Stimulated activated effector memory CD8-positive, alpha-beta T cell treated with anti-CD3 and anti-CD28 coated beads, Interleukin-12 subunit alpha, Interleukin-12 subunit beta, amount 100 ng/mL, for 72 hours (primary cell): Measurements from ENCODE around the gene CENPVL2.
"Not testable (repeated sequence)": the region's sequence is repeated elsewhere in the genome, so short reads cannot be mapped to it uniquely, and the experiment has no call there.

Source experiments
- ATAC-seq: fragments of 150-1000 bp; cut with Tn5 transposase; 2 replicates; pipeline ENCODE4 v1.10.0; 2021
- DNase-seq, 2 donors: peaks; one replicate each; pipeline ENCODE4 v3.0.0; 2021 to 2022; ENCODE audit warnings: low spot score in 2 of 2
- H3K27ac Mint-ChIP-seq: one replicate; pipeline ENCODE4 v1.8.0; 2022; ENCODE audit warnings: mild to moderate bottlenecking, mixed read lengths
- H3K36me3 Mint-ChIP-seq: one replicate; pipeline ENCODE4 v1.8.0; 2022; ENCODE audit warnings: mild to moderate bottlenecking, mixed read lengths
- H3K4me1 Mint-ChIP-seq: one replicate; pipeline ENCODE4 v1.8.0; 2022; ENCODE audit warnings: mixed read lengths
- H3K4me3 Mint-ChIP-seq: one replicate; pipeline ENCODE4 v1.8.0; 2022; ENCODE audit warnings: mild to moderate bottlenecking, mixed read lengths
- H3K9me3 Mint-ChIP-seq: one replicate; pipeline ENCODE4 v1.8.0; 2022; ENCODE audit warnings: mixed read lengths

CENPVL2 gene

DNA sequence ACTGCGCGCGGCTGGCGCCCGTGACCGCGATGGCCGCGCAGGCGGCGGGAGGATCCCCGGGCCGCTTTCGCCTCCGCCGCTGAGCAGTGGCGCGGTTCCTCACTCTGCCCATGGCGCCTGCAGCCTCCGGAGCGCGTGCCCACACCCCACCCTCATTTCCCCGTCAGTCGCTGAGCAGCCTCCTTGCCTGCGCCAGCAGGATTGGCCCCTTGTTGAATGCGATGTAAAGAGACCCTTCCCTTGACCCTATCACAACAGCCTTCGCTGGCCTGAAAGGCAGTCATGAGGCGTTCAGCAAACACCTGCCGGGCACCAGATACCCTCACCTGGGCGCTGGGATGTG, at the start of gene CENPVL2:
Gene CENPVL2, minus strand, starts transcription at position 112 of the 343 bp plus-strand sequence. Its CDS starts 0 bp downstream, at position 112.
- not testable (repeated sequence) for H3K36me3 Mint-ChIP-seq, ATAC-seq, DNase-seq, H3K27ac Mint-ChIP-seq, H3K9me3 Mint-ChIP-seq, H3K4me1 Mint-ChIP-seq, H3K4me3 Mint-ChIP-seq

DNA sequence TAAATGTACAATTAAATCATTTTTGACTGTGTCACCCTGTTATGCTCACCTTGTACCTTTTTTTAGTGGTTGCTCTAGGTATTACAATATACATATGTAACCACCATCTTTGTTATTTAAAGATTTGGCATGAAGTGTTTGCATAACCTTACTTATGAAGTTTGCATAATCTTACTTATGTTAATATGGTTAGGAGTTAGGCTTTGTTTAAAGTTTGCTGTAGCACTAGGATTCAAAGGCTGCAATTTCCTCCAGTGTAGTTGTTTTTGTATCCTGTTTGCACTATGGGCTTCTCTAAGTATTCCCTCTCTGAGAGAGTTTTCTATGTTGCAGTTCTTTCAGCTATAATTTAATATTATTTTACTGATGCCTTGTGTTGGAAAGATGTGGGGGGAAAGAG, 45.6 kb upstream of the CENPVL2 start:
- Mint-ChIP-seq H3K9me3 (no peaks in the 10 kb centered on the region), H3K4me1 (no peaks in the 10 kb centered on the region)

DNA sequence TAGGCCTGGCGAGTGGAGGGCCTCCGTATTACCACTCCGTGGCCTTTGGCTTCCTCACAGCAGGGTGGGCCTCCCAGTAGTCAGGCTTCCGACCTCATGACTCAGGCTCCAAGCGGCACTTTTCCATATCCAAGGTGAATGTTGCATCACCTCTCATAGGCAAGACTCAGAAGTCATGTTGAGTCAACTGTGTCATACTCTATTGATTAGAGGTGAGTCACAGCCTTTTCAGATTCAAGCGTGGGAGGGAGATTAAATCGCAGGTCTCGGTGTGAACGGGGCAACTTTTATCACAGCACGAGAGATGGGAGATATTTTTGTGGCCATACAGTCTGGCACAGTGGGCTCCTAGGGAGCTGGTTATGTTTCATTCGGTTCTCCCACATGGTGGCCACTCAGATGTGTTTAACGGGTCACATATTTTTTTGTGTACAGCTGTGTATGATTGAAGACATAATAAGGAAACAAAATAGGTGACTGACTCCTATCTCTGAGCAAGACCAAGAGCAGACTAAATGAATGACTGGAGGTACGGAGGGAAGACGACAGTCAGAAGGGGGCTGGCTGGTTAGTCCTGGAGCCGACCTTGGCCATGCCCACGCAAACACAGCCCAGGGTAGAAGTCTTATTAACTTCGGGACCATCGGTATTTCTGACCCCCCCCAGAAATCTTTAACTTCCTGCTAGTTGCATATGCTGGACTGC, 30.5 kb upstream of the CENPVL2 start:
- not testable (repeated sequence) for DNase-seq, H3K4me3 Mint-ChIP-seq, H3K27ac Mint-ChIP-seq, H3K9me3 Mint-ChIP-seq, H3K4me1 Mint-ChIP-seq, ATAC-seq, H3K36me3 Mint-ChIP-seq

More for the DNA sequence above, 45.6 kb upstream of the CENPVL2 start:
- ATAC-seq (no peak), DNase-seq (no peak)
- H3K4me3 Mint-ChIP-seq: no peak overlapping the region
- H3K36me3 Mint-ChIP-seq: no peaks in the 10 kb centered on the region
- no peak overlapping the region for H3K27ac Mint-ChIP-seq

DNA sequence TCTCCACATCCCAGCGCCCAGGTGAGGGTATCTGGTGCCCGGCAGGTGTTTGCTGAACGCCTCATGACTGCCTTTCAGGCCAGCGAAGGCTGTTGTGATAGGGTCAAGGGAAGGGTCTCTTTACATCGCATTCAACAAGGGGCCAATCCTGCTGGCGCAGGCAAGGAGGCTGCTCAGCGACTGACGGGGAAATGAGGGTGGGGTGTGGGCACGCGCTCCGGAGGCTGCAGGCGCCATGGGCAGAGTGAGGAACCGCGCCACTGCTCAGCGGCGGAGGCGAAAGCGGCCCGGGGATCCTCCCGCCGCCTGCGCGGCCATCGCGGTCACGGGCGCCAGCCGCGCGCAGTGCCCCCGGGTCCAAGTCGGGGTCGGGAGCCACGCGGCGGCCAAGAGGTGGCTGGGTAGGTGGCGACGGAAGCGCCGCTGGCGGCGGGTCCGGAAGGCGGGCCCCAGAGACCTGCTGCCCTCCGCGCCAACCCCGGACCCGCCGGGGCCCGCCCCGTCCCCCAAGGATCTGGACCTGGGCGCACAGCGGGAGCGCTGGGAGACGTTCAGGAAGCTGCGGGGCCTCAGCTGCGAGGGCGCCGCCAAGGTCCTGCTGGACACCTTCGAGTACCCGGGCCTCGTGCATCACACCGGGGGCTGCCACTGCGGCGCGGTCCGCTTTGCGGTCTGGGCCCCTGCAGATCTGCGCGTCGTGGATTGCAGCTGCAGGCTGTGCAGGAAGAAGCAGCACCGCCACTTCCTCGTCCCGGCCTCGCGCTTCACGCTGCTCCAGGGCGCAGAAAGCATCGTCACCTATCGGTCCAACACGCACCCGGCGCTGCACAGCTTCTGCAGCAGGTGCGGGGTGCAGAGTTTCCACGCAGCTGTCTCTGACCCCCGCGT, 27.9 kb upstream of the CENPVL2 start, which contains the start of gene CENPVL1:
Gene CENPVL1, plus strand, starts transcription at position 236 of the 888 bp plus-strand sequence. Its CDS starts 0 bp downstream, at position 236.
- not testable (repeated sequence) for H3K9me3 Mint-ChIP-seq, H3K4me1 Mint-ChIP-seq, H3K4me3 Mint-ChIP-seq, H3K36me3 Mint-ChIP-seq, H3K27ac Mint-ChIP-seq, ATAC-seq, DNase-seq

DNA sequence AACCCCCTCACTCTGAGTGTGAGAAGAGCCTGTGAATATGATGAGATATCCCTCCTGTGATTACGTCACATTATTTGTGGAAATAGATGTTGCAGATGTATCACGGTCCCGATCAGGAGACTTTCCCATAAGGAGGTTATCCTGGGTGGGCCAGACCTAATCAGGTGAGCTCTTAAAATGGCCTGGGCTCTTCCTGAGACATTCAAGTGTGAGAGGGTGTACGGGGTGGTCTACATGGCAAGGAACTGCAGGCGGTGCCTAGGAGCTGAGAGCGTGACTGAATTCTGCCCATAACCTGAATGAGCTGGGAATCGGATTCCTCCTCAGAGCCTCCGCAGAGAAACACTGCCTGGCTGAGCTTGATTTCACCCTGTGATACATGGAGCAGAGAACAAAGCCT, 14.8 kb upstream of the CENPVL2 start:
- ATAC-seq (no peak), DNase-seq (no peak)
- H3K4me3 Mint-ChIP-seq: no peak overlapping the region
- no peaks in the 10 kb centered on the region for H3K36me3 Mint-ChIP-seq
- no peak overlapping the region for H3K27ac Mint-ChIP-seq
- no peaks in the 10 kb centered on the region for H3K9me3 Mint-ChIP-seq
- no peaks in the 10 kb centered on the region for H3K4me1 Mint-ChIP-seq

DNA sequence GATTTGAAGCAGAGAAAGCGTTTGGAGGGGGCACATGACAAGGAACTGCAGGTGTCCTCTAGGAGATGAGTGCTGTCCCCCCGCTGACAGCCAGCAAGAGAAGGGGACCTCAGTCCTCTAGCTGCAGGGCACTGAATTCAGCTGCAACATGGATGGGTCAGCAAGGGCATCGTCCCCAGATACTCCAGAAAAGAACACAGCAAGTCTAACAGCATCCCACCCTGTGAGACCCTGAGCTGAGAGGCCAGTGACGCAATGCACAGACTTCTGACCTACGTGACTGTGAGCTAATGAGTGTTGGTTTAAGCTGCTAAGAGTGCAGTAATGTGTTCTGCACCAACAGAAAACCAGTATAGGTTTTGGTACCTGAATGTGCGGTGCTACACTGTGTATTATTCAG, 11.6 kb upstream of the CENPVL2 start:
- no peak overlapping the region for H3K4me3 Mint-ChIP-seq
- H3K36me3 Mint-ChIP-seq: no peaks in the 10 kb centered on the region
- no peaks in the 10 kb centered on the region for H3K4me1 Mint-ChIP-seq
- no peak overlapping the region for H3K27ac Mint-ChIP-seq
- H3K9me3 Mint-ChIP-seq: no peaks in the 10 kb centered on the region
- no peak for ATAC-seq
- no peak for DNase-seq

DNA sequence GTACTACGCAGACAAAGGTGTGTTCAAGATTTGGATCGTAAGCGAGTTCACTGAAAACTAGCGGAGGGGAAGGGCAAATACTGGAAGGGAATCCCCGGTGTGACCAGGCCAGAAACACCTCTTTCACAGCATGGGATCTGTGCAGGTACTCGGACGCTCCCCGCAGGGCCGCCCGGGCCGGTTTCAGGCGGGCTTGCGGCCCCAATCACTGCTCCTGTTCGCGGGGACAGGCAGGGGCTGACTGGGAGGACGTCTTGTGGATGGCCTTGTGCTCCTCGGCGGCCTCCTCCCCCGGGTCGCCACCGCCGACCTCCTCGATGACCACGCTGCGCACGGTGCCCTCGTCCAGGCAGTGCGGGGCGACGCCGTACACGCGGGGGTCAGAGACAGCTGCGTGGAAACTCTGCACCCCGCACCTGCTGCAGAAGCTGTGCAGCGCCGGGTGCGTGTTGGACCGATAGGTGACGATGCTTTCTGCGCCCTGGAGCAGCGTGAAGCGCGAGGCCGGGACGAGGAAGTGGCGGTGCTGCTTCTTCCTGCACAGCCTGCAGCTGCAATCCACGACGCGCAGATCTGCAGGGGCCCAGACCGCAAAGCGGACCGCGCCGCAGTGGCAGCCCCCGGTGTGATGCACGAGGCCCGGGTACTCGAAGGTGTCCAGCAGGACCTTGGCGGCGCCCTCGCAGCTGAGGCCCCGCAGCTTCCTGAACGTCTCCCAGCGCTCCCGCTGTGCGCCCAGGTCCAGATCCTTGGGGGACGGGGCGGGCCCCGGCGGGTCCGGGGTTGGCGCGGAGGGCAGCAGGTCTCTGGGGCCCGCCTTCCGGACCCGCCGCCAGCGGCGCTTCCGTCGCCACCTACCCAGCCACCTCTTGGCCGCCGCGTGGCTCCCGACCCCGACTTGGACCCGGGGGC, 567 bp downstream of the CENPVL2 start:
- H3K4me3 Mint-ChIP-seq, H3K9me3 Mint-ChIP-seq, H3K4me1 Mint-ChIP-seq, H3K36me3 Mint-ChIP-seq, DNase-seq, H3K27ac Mint-ChIP-seq, ATAC-seq: not testable (repeated sequence)

DNA sequence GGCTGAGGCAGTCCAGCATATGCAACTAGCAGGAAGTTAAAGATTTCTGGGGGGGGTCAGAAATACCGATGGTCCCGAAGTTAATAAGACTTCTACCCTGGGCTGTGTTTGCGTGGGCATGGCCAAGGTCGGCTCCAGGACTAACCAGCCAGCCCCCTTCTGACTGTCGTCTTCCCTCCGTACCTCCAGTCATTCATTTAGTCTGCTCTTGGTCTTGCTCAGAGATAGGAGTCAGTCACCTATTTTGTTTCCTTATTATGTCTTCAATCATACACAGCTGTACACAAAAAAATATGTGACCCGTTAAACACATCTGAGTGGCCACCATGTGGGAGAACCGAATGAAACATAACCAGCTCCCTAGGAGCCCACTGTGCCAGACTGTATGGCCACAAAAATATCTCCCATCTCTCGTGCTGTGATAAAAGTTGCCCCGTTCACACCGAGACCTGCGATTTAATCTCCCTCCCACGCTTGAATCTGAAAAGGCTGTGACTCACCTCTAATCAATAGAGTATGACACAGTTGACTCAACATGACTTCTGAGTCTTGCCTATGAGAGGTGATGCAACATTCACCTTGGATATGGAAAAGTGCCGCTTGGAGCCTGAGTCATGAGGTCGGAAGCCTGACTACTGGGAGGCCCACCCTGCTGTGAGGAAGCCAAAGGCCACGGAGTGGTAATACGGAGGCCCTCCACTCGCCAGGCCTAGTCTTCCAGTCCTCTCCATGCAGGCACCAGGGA, 2.8 kb downstream of the CENPVL2 start:
- not testable (repeated sequence) for H3K27ac Mint-ChIP-seq, DNase-seq, H3K4me3 Mint-ChIP-seq, H3K4me1 Mint-ChIP-seq, ATAC-seq, H3K36me3 Mint-ChIP-seq, H3K9me3 Mint-ChIP-seq

DNA sequence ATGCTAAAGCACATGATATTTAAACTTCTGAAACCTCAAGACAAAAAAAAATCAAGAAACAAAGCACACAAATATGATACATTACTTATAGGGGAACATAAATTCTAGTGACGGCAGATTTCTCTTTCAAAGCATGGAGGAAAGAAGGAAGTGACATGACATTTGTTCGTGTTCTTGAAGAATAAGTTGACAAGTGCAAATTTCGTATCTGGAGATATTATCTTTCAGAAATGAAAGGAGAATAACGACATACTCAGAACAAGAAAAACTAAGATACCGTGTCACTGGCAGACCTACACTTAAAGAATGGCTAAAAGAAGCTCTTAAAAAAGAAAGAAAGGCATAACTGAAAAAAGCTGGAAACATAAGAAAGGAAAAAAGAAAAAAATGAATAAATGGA, 16.6 kb downstream of the CENPVL2 start:
- Mint-ChIP-seq H3K4me3 (no peak overlapping the region), H3K4me1 (no peaks in the 10 kb centered on the region), H3K36me3 (no peaks in the 10 kb centered on the region), H3K9me3 (no peaks in the 10 kb centered on the region), H3K27ac (no peak overlapping the region)
- ATAC-seq (no peak), DNase-seq (no peak)

DNA sequence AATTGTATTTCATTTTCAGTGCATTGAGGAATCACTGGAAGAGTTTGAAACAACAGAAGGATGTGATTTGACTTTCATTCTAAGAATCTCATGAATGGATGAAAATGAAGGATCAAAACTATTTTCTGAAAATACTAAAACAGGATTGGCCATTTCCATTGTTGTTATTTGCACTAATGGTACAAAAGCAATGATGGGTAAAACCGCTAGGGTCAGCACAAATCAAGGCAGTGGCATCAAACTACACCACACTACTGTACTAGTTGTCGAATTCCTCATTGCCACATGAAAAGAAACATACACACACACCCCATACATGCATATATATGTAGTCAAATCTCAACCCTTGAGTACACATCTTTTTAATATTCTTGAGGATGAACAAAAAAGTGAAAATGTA, 39.3 kb downstream of the CENPVL2 start:
- DNase-seq: no peak
- H3K4me3 Mint-ChIP-seq: no peak overlapping the region

DNA sequence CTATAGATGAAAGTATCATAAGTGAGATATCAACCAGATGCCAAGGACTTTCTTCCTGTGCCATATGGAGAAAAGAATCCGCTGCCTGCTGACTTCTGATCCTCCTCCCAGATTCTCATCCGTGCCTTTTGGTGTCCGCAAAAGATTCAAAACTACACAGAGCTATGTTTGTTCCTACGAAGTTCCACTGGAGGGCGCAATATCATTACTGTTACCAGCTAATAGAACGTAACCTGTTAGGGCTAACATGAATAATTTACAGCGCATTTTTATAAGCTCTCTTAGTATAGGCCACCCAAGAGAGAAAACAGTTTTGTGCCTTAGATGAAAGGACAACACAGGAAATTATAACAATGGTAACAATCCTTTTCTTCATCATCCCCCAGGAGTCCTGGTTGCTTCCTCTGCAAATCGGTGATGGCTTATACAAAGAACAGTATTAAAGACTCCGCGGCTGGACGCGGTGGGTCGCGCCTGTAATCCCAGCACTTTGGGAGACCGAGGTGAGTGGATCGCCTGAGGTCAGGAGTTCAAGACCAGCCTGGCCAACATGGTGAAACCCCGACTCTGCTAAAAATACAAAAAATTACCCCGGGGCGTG, 41.1 kb downstream of the CENPVL2 start:
- Mint-ChIP-seq H3K36me3 (no peaks in the 10 kb centered on the region), H3K27ac (no peak overlapping the region), H3K9me3 (no peaks in the 10 kb centered on the region), H3K4me1 (no peaks in the 10 kb centered on the region), H3K4me3 (no peak overlapping the region)
- no peak for DNase-seq
- ATAC-seq: no peak

More for the DNA sequence above, 39.3 kb downstream of the CENPVL2 start:
- no peak for ATAC-seq
- H3K4me1 Mint-ChIP-seq: no peaks in the 10 kb centered on the region
- H3K36me3 Mint-ChIP-seq: no peaks in the 10 kb centered on the region
- no peaks in the 10 kb centered on the region for H3K9me3 Mint-ChIP-seq
- no peak overlapping the region for H3K27ac Mint-ChIP-seq

DNA sequence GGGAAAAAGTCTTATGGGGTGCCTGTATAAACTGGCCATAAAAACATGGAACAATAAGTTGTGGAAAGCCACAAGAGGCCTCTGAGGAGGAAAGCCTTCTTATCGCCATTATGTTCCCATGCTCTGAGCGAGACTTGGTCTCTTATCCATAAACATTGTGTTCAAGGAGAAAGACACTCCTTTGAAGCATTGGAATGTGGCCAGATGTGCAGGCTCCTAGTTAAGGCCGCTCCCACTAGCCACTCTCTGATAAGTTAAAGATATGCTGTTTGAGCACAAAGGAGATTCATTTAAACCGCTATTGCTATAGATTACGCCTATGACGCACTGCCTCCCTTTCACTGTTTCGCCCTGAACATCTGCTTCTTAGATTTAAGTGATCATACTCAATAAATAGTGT, 46.1 kb downstream of the CENPVL2 start:
- H3K27ac Mint-ChIP-seq, H3K4me1 Mint-ChIP-seq, H3K9me3 Mint-ChIP-seq, H3K4me3 Mint-ChIP-seq, ATAC-seq, H3K36me3 Mint-ChIP-seq, DNase-seq: not testable (repeated sequence)
